Activated T-cell treated with anti-CD3 and anti-CD28 coated beads, Interleukin-2, amount 50 U/mL, for 48 hours (primary cell): Measurements from ENCODE around the gene CAB39L.
"Not testable (repeated sequence)": the region's sequence is repeated elsewhere in the genome, so short reads cannot be mapped to it uniquely, and the experiment has no call there.

ENCODE experiments used
- DNase-seq, 2 experiments: peaks; one replicate each; pipeline ENCODE4 v3.0.0-alpha.2; 2020

Gene CAB39L

GRCh38 chr13:49342454-49342853, 101.4 kb downstream of the CAB39L start:
- no peak for DNase-seq

DNA sequence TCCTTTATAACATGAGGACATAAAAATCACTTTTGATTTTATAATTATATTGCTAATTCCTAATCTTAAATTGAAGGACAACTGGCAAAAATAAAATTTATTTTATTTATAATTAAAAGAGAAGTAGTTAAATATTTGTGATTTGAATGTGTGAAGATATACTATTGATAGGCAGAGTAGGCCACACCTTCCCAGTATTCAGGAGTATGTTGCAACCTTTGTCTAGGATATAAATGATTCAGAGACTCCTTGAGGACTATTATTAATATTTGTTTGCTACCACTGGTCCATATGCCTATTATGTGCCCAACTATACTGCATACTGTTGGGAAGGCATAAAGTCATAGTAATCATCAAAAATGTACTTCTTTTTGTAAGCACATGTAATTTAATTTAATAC, 101.9 kb downstream of the CAB39L start:
- no peak for DNase-seq

- no peak for DNase-seq
These were observed 102.3 kb downstream of the CAB39L start for GRCh38 chr13:49341517-49341916.

DNA sequence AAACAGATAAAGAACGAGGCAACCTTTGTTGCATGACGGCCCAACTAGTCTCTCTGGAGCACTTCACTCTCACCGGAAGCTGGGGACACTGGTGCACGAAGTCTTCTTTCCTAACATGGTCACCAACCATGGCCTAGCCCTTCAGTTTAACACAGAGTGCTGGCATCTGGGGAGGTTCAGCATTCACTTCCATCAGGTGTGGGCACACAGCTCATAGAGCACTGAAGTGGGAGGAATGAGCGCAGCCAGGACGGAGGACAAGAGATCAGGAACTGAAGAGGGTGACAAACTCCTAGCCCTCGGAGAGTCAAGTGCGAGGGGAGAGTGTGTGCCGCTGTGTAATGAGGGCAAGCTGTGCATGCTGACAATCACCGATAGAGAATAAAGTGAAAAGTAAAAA, 103.7 kb downstream of the CAB39L start:
- no peak for DNase-seq

DNA sequence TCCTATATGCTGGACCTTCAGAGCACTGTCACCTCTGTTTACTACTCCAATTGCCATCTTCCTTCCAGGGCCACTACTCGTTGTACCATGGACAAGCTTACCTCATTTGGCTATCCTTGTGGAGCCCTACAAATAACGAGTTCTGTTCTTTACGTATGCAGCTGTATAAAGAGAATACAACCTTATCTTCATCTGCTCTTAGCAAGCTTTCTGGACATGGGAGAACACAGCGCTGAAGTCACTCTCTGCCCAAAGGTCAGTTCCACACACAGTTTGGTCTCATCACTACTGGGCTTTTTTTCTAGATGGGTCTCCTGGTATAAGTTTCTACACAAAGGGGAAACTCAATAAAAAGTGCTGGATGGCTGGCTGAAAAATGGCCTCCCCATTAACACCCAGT, 107.2 kb downstream of the CAB39L start:
- no peak for DNase-seq

- DNase-seq: no peak
These were observed 113.4 kb downstream of the CAB39L start for GRCh38 chr13:49330546-49330864.

DNA sequence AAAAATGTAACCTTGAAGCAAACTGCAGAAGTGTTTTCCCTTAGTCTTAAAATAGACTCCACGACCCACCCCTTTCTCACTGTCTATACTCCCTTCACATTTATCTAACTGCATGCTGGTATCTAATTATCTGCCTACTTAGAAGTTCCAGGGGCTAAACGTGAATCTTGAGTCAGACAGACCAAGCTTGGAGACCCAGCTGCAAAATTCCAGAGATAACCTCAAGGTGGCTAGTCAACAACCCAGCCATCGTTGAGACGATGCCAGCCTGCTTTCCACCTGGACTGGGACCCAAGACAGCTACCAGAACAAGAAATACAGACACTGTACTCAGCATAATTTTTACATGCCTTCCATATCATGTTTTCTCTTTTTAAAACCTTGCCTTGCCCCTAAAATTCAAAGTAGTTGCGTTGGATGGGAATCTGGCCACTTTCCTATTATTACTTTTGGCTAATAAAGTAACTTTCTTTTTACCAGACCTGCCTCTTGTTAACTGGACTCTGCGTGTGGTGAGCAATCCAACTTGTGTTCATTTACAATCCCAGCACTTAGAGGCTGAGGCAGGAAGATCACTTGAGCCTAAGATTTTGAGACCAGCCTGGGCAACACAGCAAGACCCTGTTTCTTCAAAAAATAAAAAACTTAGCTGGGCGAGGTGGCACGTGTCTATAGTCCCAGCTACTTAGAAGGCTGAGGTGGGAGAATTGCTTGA, 113.9 kb downstream of the CAB39L start:
- no peak for DNase-seq

GRCh38 chr13:49327145-49327544, 116.7 kb downstream of the CAB39L start:
- not testable (repeated sequence) for DNase-seq

GRCh38 chr13:49326222-49326917, 117.5 kb downstream of the CAB39L start:
- DNase-seq: no peak

DNA sequence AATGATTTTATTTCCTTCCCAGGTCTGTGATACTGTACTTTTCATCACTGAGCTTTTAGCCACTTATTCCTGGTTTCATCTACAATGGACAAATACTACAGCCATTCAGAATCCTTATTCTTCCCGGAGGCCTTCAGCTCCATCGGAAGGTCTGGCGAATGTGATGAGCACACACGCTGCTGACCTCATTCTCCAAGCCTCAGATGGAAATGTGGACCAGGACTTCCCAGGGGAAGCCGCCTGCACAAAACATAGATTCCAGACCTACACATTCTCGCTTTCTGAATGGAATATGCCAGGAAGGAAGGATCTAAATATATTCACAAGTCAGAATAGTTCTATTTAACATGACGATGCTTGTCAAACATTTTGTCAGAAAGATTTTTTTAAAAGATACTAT, 120.5 kb downstream of the CAB39L start:
- DNase-seq: no peak

- DNase-seq: no peak
These were observed 121.2 kb downstream of the CAB39L start for GRCh38 chr13:49322702-49323101.

GRCh38 chr13:49320975-49321374, 122.9 kb downstream of the CAB39L start:
- no peak for DNase-seq

- DNase-seq: no peak
These were observed 123.9 kb downstream of the CAB39L start for GRCh38 chr13:49319951-49320350.

DNA sequence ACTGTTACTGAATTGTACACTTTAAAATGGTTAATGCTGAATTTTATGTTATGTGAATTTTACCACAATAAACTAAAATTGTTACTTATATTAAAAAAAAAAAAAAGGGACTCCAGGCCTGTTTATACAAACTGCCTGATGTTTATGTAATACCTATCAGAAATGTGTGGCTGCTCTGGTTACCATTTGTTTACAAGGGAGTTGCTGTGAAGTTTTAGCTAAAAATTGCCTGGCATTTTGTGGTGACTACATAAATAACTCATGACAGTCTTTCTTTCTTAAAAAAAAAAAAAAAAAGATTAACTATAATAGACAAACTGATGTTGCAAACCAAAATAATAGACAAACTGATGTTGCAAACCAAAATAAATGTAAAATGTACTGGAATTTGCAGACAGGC, 124.3 kb downstream of the CAB39L start:
- no peak for DNase-seq

DNA sequence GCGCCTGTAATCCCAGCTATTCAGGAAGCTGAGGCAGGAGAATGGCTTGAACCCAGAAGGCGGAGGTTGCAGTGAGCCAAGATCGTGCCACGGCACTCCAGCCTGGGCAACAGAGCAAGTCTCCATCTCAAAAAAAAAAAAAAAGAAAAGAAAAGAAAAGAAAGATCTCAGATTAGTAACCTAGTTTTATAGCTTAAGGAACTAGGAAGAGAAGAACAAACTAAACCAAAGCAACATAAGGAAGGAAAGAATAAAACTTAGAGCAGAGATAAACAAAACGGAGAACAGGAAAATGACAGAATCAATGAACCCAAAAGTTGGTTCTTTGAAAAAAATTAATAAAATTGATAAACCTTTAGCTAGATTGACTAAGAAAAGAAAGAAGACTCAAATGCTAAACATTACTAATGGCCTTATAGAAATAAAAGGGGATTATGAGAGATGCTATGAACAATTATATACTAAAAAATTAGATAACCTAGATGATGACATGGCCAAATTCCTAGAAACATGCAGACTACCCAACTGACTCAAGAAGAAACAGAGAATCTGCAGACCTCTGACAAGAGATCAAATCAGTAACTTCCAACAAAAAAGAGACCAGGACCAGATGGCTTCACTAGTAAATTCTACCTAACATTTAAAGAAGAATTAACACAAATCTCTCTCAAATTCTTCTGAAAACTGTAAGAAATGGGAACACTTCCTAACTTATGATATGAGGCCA, 127.9 kb downstream of the CAB39L start:
- DNase-seq: no peak

DNA sequence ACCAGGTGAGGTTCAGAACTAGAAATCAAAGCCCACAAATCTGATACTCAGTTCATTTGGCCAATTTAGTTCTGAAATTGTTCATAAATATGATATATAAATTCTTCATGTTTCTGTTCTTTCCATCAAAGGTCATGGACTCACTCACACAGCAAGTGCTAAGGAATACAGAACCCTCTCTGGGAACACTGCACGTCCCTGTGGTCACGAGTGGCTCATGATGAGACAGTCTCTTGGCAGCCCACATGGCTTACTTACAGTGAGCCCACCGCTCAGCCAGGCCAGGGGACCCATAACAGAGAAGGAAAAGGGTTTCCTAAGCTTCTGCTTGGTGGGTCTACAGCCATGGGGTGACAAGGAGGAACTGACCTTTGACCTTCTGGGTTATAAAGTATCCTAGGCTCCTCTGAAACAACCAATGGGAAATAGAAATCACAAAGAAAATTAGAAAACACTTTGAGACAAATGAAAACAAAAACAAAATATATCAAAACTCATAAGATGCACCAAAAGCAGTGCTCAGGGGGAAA, 128.8 kb downstream of the CAB39L start:
- no peak for DNase-seq

GRCh38 chr13:49314344-49314882, 129.5 kb downstream of the CAB39L start:
- DNase-seq: no peak

DNA sequence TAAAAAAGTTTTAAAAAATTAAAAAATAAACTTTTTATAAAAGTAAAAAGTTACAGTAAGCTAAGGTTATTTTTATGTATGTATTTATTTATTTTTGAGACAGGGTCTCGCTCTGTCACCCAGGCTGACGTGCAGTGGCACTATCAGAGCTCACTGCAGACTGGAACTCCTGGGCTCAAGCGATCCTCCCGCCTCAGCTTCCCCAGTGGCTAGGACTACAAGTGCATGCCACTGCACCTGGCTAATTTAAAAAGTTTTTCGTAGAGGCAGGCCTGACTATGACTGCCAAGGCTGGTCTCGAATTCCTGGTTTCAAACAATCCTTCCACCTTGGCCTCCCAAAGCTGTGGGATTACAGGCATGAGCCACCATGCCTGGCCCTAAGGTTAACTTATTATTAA, 132.0 kb downstream of the CAB39L start:
- no peak for DNase-seq

DNA sequence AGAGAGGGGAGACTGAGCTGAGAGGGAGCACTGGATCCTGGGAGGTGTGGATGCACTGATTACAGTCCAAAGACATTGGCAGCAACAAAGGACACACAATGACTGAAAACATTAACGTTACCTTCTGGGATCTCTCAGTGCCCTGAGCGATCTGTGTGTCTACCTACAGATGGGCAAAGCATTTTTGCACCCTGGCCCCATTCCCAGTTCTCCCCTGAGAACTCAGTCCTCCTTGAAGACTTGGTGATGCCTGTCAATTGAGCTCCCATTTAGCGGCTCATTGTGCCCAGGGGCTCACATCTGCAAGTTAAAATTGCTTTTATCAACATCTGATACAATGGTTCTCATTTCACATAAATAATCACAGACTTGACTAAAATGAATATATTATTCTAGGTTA, 133.6 kb downstream of the CAB39L start:
- no peak for DNase-seq

DNA sequence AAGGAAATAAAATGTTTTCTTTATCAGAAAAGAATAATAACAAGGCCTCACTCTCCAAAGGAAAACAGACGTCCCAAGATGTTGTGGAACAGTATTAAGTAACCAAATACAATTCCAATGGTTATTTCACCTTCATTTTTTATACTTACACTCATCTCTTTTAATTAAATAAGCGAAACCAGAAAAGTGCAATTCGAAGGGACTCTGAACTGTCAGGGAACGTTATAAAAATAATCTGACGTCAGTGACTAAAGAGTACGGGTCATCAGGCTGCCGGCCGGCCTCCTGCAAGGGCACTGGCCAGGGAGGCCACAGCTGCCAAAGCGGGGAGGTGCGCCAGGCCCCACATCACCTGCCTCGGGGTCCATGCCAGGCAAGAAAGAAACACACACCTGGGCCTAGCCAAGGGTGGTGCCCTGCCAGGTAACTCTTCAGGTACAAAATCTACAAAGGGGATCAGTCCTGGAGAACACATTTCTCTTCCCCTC, 134.9 kb downstream of the CAB39L start:
- DNase-seq: no peak

DNA sequence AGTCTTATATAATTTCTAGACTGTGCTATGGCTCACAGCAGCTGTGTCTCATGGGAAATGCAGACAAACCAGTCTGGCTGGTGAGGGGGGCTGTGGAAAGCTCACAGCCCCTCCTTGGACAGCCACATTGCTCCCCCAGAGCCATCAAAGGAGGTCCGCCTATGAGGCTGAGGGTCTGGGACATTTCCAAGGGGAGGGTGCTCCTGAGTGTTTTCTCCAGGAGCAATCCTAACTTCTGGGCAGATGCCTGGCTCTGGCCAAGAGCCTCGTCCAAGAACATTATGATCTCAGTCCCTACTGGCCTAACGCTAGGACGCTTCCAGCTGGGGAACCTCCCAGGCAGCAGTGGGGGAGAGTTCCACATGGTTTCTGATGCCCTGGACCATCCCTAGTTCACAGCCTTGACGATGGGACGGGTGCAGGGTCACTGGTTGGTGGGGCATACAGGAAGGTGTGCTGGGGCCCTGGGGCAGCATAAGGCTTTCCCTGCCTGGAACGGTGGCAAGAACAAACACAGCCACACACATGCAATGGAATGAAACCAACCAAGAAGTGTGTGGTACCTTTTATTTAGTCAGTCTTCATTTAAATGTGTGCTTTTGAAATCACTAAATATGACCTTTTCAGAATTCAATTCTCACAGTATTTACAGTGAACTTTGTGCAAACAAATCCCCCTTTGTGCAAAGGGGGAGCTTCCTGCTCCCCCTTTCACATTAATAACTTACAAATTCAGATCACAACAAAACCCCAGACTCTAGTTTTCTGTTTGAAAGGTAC, 135.6 kb downstream of the CAB39L start:
- no peak for DNase-seq

GRCh38 chr13:49307365-49307764, 136.5 kb downstream of the CAB39L start:
- DNase-seq: no peak
